GM23338 (cell line): ENCODE measurements around the gene ETV3. TPM values are rescaled to one million over a fixed set of nuclear protein-coding genes. Genes with fewer than 3 reads are reported as not detected.

Source experiments
- ATAC-seq: fragments of 200-7000 bp; cut with Tn5 transposase; 3 replicates; pipeline ENCODE4 v1.9.1; 2020
- DNase-seq: peaks from one replicate; pipeline ENCODE4 v3.0.0-alpha.2; 2015; ENCODE audit warnings: low spot score
- H2AFZ ChIP-seq: fragments of 200-600 bp; sonication (generic); 2 replicates; pipeline ENCODE4 v1.8.0; 2016; ENCODE audit warnings: antibody characterized with exemption, mild to moderate bottlenecking, moderate library complexity
- H3F3A ChIP-seq: fragments of 200-600 bp; sonication (generic); replicated peaks from 2 replicates; pipeline ENCODE4 v1.8.0; 2017; ENCODE audit warnings: antibody characterized with exemption, mixed run types, low read depth
- H3K27ac ChIP-seq: fragments of 200-600 bp; sonication (generic); 2 replicates; pipeline ENCODE4 v1.6.1; 2016; ENCODE audit warnings: low read depth
- H3K27me3 ChIP-seq: fragments of 200-600 bp; sonication (generic); 2 replicates; pipeline ENCODE4 v1.8.0; 2016; ENCODE audit warnings: mild to moderate bottlenecking, mixed run types, moderate library complexity; ENCODE audit not compliant: insufficient read depth
- H3K36me3 ChIP-seq: fragments of 200-600 bp; sonication (generic); 2 replicates; pipeline ENCODE4 v1.8.0; 2016; ENCODE audit warnings: mild to moderate bottlenecking; ENCODE audit not compliant: insufficient read depth
- H3K4me1 ChIP-seq: fragments of 200-600 bp; sonication (generic); 2 replicates; pipeline ENCODE4 v1.8.0; 2016; ENCODE audit warnings: mild to moderate bottlenecking, moderate library complexity; ENCODE audit not compliant: insufficient read depth
- H3K4me2 ChIP-seq: fragments of 200-600 bp; sonication (generic); 2 replicates; pipeline ENCODE4 v1.7.1; 2017; ENCODE audit warnings: mixed run types
- H3K4me3 ChIP-seq: fragments of 200-600 bp; sonication (generic); 2 replicates; pipeline ENCODE4 v1.6.1; 2016; ENCODE audit warnings: mixed run types
- H3K79me2 ChIP-seq: fragments of 200-600 bp; sonication (generic); replicated peaks from 2 replicates; pipeline ENCODE4 v1.8.0; 2017; ENCODE audit warnings: mild to moderate bottlenecking; ENCODE audit not compliant: insufficient read depth
- H3K9me2 ChIP-seq: fragments of 200-600 bp; sonication (generic); 2 replicates; pipeline ENCODE4 v1.8.0; 2017; ENCODE audit not compliant: insufficient read depth
- H4K20me1 ChIP-seq: fragments of 200-600 bp; sonication (generic); replicated peaks from 2 replicates; pipeline ENCODE4 v1.8.0; 2017; ENCODE audit warnings: mild to moderate bottlenecking; ENCODE audit not compliant: insufficient read depth
- H3K27ac Mint-ChIP-seq: 2 replicates; pipeline ENCODE4 v1.8.0; 2020; ENCODE audit warnings: inconsistent platforms, mild to moderate bottlenecking, moderate library complexity, mixed read lengths
- H3K27me3 Mint-ChIP-seq: 3 replicates; pipeline ENCODE4 v1.8.0; 2022; ENCODE audit warnings: low read depth, mild to moderate bottlenecking, moderate library complexity, mixed read lengths, inconsistent platforms; ENCODE audit not compliant: insufficient read depth, poor library complexity
- H3K36me3 Mint-ChIP-seq: 3 replicates; pipeline ENCODE4 v1.8.0; 2021; ENCODE audit warnings: low read depth, mild to moderate bottlenecking, inconsistent platforms, moderate library complexity, mixed read lengths
- H3K4me1 Mint-ChIP-seq: 3 replicates; pipeline ENCODE4 v1.8.0; 2020; ENCODE audit warnings: mild to moderate bottlenecking, inconsistent platforms, mixed read lengths
- H3K4me3 Mint-ChIP-seq: 3 replicates; pipeline ENCODE4 v1.8.0; 2021; ENCODE audit warnings: moderate library complexity, mild to moderate bottlenecking, inconsistent platforms, mixed read lengths
- H3K9me3 Mint-ChIP-seq: 3 replicates; pipeline ENCODE4 v1.8.0; 2020; ENCODE audit warnings: moderate library complexity, mild to moderate bottlenecking, inconsistent platforms, mixed read lengths
- CREB1 ChIP-seq: fragments of 250-450 bp; sonication (Bioruptor Pico); IDR thresholded peaks from 2 replicates; pipeline ENCODE4 v1.5.0; 2020; ENCODE audit warnings: low read depth, mild to moderate bottlenecking, moderate library complexity
- EZH2 ChIP-seq: fragments of 200-600 bp; sonication (generic); IDR thresholded peaks from one replicate; pipeline ENCODE4 v1.8.0; 2017; ENCODE audit warnings: antibody characterized with exemption, mild to moderate bottlenecking, low read depth; ENCODE audit not compliant: unreplicated experiment
- EZH2phosphoT487 ChIP-seq: fragments of 200-600 bp; sonication (generic); IDR thresholded peaks from one replicate; pipeline ENCODE4 v1.8.1; 2018; ENCODE audit warnings: antibody characterized with exemption; ENCODE audit not compliant: unreplicated experiment
- JUNB ChIP-seq: IDR thresholded peaks from one replicate; pipeline ENCODE4 v1.6.1; 2016; ENCODE audit warnings: antibody characterized with exemption; ENCODE audit not compliant: unreplicated experiment
- NANOG ChIP-seq: IDR thresholded peaks from 2 replicates; pipeline ENCODE4 v1.6.1; 2016; ENCODE audit warnings: antibody characterized with exemption, borderline replicate concordance
- POLR2AphosphoS5 ChIP-seq: IDR thresholded peaks from 2 replicates; pipeline ENCODE4 v1.6.1; 2016; ENCODE audit warnings: antibody characterized with exemption, low read depth
- REST ChIP-seq: IDR thresholded peaks from one replicate; pipeline ENCODE4 v1.6.1; 2018; ENCODE audit warnings: antibody characterized with exemption; ENCODE audit not compliant: unreplicated experiment
- ZNF114 ChIP-seq: fragments of 250-450 bp; sonication (Bioruptor Pico); IDR thresholded peaks from 2 replicates; pipeline ENCODE4 v1.5.0; 2020; ENCODE audit warnings: mild to moderate bottlenecking, moderate library complexity
- ZNF331 ChIP-seq: fragments of 250-450 bp; sonication (Bioruptor Pico); IDR thresholded peaks from 2 replicates; pipeline ENCODE4 v1.5.0; 2020; ENCODE audit warnings: low read depth, mild to moderate bottlenecking, moderate library complexity
- polyA plus RNA-seq: library from polyadenylated mRNA; unstranded; fragments of >200 nt; fragmentation: Nextera tagmentation; extraction: Ambion mirVana; gene quantifications from 2 replicates; pipeline ENCODE4 v1.2.1, GENCODE V29; 2016
- total RNA-seq: library from RNA; depleted of rRNA; stranded (reverse); fragments of >200 nt; shearing (Covaris generic); gene quantifications from 2 replicates; pipeline ENCODE4 v1.2.3, GENCODE V29; 2014
- TF ChIP-seq, protein P1 (sequence below), 2 experiments: fragments of 200-600 bp in 1 of 2; sonication (generic) in 1 of 2; conservative IDR thresholded peaks; 2 replicates each; pipeline versions ENCODE4 v1.5.1 to v1.6.1; 2016 to 2017; ENCODE audit warnings: antibody characterized with exemption in 2 of 2, low read depth in 2 of 2, mild to moderate bottlenecking in 2 of 2, moderate library complexity in 1 of 2

Gene ETV3
- total and polyA plus RNA-seq, 2 experiments from 2014 or later = 8.1 to 19.6 TPM

GRCh38 chr1:157161901-157162300, 23.7 kb upstream of the ETV3 start:
- H3K27me3 Mint-ChIP-seq = peaks cover 22% of the 10 kb centered on the region
- ATAC-seq (peak; percentile 13), DNase-seq (peak; percentile 69)
- peak overlapping the region; percentile 73 for H3K27ac ChIP-seq
- H3K9me3 Mint-ChIP-seq = no peaks in the 10 kb centered on the region
- peaks cover 23% of the 10 kb centered on the region for H3K4me1 ChIP-seq
- H2AFZ ChIP-seq = no peak overlapping the region
- H3F3A ChIP-seq = 0 out of 2 replicates have a peak, but pooled peaks cover 10% of the 10 kb centered on the region
- H3K36me3 ChIP-seq = no peaks in the 10 kb centered on the region
- no peaks in the 10 kb centered on the region; the same call in 1 of the 2 replicates for H3K9me2 ChIP-seq
- no peaks in the 10 kb centered on the region for H4K20me1 ChIP-seq
- H3K4me2 ChIP-seq = peak overlapping the region; percentile 3
- H3K36me3 Mint-ChIP-seq = no peaks in the 10 kb centered on the region
- no peaks in the 10 kb centered on the region for H3K79me2 ChIP-seq
- no peak for TF ChIP-seq EZH2
- no peak for TF ChIP-seq REST
- TF ChIP-seq, protein P1, sequence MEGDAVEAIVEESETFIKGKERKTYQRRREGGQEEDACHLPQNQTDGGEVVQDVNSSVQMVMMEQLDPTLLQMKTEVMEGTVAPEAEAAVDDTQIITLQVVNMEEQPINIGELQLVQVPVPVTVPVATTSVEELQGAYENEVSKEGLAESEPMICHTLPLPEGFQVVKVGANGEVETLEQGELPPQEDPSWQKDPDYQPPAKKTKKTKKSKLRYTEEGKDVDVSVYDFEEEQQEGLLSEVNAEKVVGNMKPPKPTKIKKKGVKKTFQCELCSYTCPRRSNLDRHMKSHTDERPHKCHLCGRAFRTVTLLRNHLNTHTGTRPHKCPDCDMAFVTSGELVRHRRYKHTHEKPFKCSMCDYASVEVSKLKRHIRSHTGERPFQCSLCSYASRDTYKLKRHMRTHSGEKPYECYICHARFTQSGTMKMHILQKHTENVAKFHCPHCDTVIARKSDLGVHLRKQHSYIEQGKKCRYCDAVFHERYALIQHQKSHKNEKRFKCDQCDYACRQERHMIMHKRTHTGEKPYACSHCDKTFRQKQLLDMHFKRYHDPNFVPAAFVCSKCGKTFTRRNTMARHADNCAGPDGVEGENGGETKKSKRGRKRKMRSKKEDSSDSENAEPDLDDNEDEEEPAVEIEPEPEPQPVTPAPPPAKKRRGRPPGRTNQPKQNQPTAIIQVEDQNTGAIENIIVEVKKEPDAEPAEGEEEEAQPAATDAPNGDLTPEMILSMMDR (conservative IDR thresholded peaks at IDR 0.05; ENCODE audit: low read depth in 2 of 2) = no peak
- no peak for TF ChIP-seq ZNF331
- TF ChIP-seq JUNB = no peak
- no peak for TF ChIP-seq POLR2AphosphoS5
- H3K4me3 Mint-ChIP-seq = peak overlapping the region; percentile 19; the same call in 2 of the 3 replicates
- no peaks in the 10 kb centered on the region for H3K27me3 ChIP-seq
- peak overlapping the region; percentile 93 for H3K27ac Mint-ChIP-seq
- H3K4me1 Mint-ChIP-seq = peaks cover 55% of the 10 kb centered on the region
- no peak overlapping the region for H3K4me3 ChIP-seq

GRCh38 chr1:157158967-157159366, 20.8 kb upstream of the ETV3 start:
- Histone ChIP-seq H3K79me2 (no peaks in the 10 kb centered on the region), H2AFZ (no peak overlapping the region; the same call in 1 of the 2 replicates), H3F3A (0 out of 2 replicates have a peak, but pooled peaks cover 10% of the 10 kb centered on the region), H3K36me3 (no peaks in the 10 kb centered on the region), H3K4me1 (peaks cover 29% of the 10 kb centered on the region), H4K20me1 (no peaks in the 10 kb centered on the region), H3K27ac (no peak overlapping the region), H3K4me2 (no peak overlapping the region), H3K27me3 (no peaks in the 10 kb centered on the region), H3K9me2 (no peaks in the 10 kb centered on the region; the same call in 1 of the 2 replicates), H3K4me3 (no peak overlapping the region)
- Mint-ChIP-seq H3K4me1 (peaks cover 69% of the 10 kb centered on the region), H3K4me3 (no peak overlapping the region), H3K36me3 (no peaks in the 10 kb centered on the region), H3K9me3 (no peaks in the 10 kb centered on the region), H3K27ac (no peak overlapping the region), H3K27me3 (peaks cover 30% of the 10 kb centered on the region)
- ATAC-seq = no peak
- DNase-seq = no peak
- TF ChIP-seq EZH2phosphoT487 = no peak
- no peak for TF ChIP-seq ZNF114 (CRISPR knock-in tag)
- TF ChIP-seq EZH2 = no peak
- TF ChIP-seq ZNF331 = no peak
- no peak for TF ChIP-seq REST
- no peak for TF ChIP-seq CREB1 (CRISPR knock-in tag)
- TF ChIP-seq POLR2AphosphoS5 = no peak
- TF ChIP-seq NANOG = no peak
